Measurements from ENCODE around the gene NLRP1.
"Not testable (repeated sequence)": the region's sequence is repeated elsewhere in the genome, so short reads cannot be mapped to it uniquely, and the experiment has no call there.

Gene NLRP1

DNA sequence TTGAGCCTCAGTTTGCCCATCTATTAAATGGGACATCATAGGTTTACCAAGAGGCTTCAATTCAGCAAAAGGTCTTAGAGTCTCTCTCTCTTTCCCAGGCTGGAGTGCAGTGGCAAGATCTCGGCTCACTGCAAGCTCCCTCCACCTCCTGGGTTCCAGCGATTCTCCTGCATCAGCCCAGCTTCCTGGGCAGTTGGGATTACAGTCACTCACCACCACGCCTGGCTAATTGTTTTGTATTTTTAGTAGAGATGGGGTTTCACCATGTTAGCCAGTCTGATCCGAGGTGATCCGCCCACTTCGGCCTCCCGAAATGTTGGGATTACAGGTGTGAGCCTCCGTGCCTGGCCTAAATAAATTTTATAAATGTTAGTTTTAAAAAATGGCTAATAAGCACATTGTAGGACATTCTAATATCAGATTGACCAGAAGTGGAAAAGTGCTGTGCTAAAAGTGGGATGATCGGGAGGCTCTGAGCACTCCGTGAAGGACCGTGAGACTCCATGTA, 1.0 kb upstream of the NLRP1 start:
- H3K4me3 ChIP-seq (ENCODE audit: control insufficient read depth, low read depth, low read length), result no peak overlapping the region
- TF ChIP-seq, protein P1, sequence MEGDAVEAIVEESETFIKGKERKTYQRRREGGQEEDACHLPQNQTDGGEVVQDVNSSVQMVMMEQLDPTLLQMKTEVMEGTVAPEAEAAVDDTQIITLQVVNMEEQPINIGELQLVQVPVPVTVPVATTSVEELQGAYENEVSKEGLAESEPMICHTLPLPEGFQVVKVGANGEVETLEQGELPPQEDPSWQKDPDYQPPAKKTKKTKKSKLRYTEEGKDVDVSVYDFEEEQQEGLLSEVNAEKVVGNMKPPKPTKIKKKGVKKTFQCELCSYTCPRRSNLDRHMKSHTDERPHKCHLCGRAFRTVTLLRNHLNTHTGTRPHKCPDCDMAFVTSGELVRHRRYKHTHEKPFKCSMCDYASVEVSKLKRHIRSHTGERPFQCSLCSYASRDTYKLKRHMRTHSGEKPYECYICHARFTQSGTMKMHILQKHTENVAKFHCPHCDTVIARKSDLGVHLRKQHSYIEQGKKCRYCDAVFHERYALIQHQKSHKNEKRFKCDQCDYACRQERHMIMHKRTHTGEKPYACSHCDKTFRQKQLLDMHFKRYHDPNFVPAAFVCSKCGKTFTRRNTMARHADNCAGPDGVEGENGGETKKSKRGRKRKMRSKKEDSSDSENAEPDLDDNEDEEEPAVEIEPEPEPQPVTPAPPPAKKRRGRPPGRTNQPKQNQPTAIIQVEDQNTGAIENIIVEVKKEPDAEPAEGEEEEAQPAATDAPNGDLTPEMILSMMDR (IDR thresholded peaks at IDR 0.05; ENCODE audit: control insufficient read depth, insufficient read depth, low read depth, low read length, missing control alignments), result no peak
- no peak for DNase-seq (ENCODE audit: low read depth)

DNA sequence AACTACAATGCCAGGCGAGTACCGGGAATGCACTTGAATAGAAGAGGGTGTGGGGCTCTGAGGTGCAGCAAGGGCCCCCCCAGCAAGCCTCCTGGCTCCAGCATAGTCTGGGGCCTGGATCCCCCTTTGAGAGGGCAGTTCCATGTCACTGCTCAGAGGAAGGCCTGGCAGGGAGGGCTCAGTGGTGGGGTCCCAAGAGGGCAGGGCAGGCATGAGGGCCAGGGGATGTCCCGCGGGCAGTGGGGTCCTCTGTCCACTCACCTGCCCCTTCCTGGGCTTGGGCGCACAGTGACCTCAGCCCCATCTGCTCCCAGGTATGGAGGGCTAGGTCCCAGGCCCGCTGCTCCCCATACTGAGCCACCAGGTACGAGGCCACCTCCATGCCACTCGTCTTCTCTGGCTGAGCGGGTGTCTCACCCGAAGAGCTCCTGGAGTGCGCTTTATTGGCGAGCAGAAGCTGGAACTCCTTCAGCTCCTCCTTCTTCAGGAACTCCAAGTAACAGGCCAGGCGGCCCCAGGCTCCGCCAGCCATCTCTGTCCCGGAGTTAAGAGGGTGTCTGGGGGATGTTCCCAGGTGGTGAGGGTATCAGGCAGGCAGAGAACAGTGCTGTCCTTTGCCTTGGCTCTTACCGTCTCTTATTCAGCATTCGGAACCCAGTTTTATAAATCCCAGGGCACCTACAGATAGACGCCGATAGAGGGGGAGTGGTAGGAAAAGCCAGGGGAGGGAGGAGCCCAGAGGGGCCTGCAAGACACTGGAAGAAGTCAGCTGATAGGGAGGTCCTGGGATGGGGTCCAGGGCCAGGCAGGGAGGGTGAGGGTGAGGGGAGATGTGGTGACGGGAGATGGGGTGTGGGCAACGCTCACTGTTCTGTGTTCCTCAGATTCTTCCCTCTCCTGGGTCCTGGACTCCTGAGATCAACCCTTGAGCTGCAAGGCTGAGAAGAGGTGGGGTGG, 605 bp downstream of the NLRP1 start:
- TF ChIP-seq, protein P1 (IDR thresholded peaks at IDR 0.05; ENCODE audit: control insufficient read depth, insufficient read depth, low read depth, low read length, missing control alignments), result peak; percentile 1
- H3K4me3 ChIP-seq (ENCODE audit: control insufficient read depth, low read depth, low read length), result peak overlapping the region; percentile 72
- DNase-seq (ENCODE audit: low read depth), result no peak

DNA sequence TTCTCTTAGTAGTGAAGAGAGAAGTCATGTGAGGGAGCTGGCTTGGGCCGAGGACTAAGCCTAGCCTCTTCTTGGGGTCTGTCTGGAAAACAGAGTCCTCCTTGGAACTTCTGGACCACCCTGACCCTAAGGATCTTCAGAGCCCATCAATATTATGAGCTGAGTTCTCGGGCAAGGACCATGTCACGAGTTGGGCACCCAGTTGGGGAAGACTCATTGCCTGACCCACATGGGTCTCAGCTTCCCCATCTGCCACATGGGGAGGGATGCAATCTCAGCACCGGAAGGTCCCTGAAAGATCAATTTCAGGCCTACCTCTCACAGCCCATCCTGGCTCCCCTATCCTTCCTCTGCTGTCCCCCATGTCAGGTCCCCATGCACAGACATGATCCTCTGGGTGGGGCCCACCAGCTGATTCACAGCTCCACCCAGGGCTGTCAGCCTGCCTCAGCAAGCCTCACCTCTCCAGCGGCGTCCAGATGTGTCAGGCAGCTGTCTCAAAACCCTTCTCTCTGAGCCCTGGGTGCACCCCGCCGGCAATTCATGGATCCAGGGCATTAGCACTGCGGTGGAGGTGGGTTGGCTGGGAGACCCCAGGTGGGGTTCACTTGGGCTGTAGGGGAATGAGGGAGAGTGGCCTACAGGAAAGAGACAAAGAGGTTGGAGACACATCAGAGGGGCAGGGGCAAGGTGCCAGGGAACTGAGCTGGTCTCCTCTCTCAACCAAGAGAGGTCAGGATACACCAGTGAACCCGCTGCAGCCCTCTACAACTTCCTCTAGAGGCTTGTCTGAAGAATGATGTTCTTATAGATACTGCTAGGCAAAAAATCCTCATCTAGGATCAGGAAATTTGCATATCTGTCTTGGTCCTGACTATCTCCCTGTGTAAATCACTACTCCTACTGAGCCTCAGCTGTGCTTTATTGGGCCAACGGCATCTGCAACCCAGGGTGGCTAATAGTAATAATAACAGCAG, 1.8 kb downstream of the NLRP1 start:
- no peak for DNase-seq (ENCODE audit: low read depth)

DNA sequence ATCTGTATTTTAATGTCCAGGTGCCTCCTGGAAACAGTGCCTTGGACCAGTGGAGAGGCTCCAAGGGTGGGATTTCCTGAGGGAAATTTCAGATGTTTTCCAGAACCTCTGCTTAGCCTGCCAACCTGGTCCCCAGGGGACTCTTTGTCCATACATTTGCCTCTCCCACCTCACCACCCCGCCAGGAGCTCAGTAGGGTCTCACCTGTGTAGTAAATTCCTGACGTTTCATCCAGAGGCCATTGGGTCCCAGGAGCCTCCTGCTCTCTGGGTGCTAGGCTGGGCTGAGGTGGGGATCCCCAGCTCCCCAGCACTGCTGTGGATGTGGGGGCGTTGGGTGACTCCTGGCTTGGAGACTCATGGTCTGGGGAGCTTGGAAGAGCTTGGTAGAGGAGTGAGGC, 2.7 kb downstream of the NLRP1 start:
- DNase-seq (ENCODE audit: low read depth), result no peak
- TF ChIP-seq, protein P1 (IDR thresholded peaks at IDR 0.05; ENCODE audit: control insufficient read depth, insufficient read depth, low read depth, low read length, missing control alignments), result no peak
- no peak overlapping the region for H3K4me3 ChIP-seq (ENCODE audit: control insufficient read depth, low read depth, low read length)

More for the DNA sequence above, 1.8 kb downstream of the NLRP1 start:
- H3K4me3 ChIP-seq (ENCODE audit: control insufficient read depth, low read depth, low read length), result no peak overlapping the region
- TF ChIP-seq, protein P1 (IDR thresholded peaks at IDR 0.05; ENCODE audit: control insufficient read depth, insufficient read depth, low read depth, low read length, missing control alignments), result no peak

DNA sequence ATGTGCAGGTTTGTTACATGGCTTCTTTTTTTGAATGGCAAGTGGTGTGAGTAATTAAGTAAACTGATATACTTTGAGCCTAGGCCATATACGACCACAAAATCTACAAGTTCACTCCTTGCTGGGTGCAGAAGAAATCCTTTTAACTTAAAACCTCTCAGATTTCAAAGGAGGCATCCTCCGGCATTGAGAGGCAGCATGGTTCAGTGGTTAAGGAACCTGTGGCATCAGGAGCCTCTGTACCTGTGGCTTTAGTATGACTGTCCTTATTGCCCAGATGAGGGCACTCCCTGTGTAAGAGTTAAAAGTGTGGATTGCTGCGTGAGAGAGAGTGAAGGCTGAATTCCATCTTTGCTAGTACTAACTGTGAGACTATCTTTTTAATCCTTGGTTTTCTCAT, 3.3 kb downstream of the NLRP1 start:
- no peak for DNase-seq (ENCODE audit: low read depth)
- TF ChIP-seq, protein P1 (IDR thresholded peaks at IDR 0.05; ENCODE audit: control insufficient read depth, insufficient read depth, low read depth, low read length, missing control alignments), result no peak
- H3K4me3 ChIP-seq (ENCODE audit: control insufficient read depth, low read depth, low read length), result no peak overlapping the region

DNA sequence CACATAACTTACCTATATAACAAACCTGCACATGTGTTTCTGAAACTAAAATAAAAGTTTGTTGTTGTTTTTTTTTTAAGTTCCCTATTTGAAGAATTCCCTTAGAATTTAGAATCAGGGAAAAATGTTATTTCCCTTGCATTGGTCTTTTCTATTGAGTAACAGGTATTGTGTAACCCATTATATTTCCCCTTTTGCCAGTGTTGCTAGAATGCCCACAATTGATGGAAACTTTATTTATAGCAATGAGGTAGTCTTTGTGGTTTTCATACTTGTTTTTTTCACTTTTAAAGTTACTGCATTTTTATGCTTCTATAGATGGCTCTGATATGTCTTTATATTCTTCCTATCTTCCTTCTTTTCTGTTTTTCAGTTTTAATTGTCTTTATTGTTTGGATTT, 3.9 kb downstream of the NLRP1 start:
- peak; percentile 40 for DNase-seq (ENCODE audit: low read depth)
- TF ChIP-seq, protein P1 (IDR thresholded peaks at IDR 0.05; ENCODE audit: control insufficient read depth, insufficient read depth, low read depth, low read length, missing control alignments), result no peak
- H3K4me3 ChIP-seq (ENCODE audit: control insufficient read depth, low read depth, low read length), result no peak overlapping the region

DNA sequence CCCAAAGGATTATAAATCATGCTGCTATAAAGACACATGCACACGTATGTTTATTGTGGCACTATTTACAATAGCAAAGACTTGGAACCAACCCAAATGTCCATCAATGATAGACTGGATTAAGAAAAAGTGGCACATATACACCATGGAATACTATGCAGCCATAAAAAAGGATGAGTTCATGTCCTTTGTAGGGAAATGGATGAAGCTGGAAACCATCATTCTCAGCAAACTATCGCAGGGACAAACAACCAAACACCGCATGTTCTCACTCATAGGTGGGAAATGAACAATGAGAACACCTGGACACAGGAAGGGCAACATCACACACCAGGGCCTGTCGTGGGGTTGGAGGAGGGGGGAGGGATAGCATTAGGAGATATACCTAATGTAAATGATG, 5.5 kb downstream of the NLRP1 start:
- not testable (repeated sequence) for DNase-seq (ENCODE audit: low read depth); H3K4me3 ChIP-seq (ENCODE audit: control insufficient read depth, low read depth, low read length)

DNA sequence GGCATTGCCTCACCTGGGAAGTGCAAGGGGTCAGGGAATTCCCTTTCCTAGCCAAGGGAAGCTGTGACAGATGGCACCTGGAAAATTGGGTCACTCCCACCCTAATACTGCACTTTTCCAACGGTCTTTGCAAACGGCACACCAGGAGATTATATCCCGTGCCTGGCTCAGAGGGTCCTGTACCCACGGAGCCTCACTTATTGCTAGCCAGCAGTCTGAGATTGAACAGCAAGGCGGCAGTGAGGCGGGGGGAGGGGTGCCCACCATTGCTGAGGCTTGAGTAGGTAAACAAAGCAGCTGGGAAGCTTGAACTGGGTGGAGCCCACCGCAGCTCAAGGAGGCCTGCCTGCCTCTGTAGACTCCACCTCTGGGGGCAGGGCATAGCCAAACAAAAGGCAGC, 11.3 kb downstream of the NLRP1 start:
- not testable (repeated sequence) for DNase-seq (ENCODE audit: low read depth); H3K4me3 ChIP-seq (ENCODE audit: control insufficient read depth, low read depth, low read length)

Data from AG09309 (cell line).